HG02610 (cell line): ENCODE results near the gene TP53BP2.
A peak's percentile ranks its signal among the peaks of the same experiment; 100 is the strongest.

ENCODE experiments used
- ATAC-seq: cut with Tn5 transposase; IDR thresholded peaks from one replicate; pipeline ENCODE4 v1.9.1; 2021; ENCODE audit warnings: mild to moderate bottlenecking, moderate library complexity; ENCODE audit not compliant: unreplicated experiment

TP53BP2 gene

DNA sequence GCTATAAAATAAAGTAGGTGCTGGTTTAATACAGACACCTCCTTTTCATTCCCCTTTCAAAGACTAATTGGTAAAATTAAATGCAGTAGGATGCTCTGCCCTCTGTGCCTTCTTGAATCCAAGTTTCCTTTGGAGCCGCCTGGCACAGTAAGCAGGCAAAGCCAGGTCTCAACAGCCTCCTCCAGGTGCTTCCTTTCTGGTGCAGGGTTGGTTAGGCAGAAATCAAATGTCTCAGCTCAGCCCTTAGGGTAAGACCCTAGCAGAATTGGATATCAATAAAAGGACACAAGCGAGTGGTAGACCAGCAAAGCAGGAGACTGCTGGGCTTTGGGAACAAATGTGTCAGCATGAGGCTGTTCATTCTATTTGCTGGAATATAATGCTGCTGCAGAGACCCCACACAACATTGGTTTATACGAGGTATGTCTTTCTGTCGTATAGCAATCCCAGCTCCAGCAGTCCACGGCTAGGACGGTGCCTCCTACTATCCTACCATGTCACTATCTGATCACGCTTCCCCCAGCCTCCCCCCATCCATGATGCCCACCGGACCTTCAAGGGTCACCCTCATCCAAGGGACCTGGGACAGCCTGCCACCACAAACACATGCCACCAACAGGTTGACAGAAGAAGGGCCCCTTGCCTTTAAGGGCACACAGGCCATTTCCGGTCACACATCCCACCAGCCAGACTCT, 75.0 kb downstream of the TP53BP2 start:
- ATAC-seq, result no peak

DNA sequence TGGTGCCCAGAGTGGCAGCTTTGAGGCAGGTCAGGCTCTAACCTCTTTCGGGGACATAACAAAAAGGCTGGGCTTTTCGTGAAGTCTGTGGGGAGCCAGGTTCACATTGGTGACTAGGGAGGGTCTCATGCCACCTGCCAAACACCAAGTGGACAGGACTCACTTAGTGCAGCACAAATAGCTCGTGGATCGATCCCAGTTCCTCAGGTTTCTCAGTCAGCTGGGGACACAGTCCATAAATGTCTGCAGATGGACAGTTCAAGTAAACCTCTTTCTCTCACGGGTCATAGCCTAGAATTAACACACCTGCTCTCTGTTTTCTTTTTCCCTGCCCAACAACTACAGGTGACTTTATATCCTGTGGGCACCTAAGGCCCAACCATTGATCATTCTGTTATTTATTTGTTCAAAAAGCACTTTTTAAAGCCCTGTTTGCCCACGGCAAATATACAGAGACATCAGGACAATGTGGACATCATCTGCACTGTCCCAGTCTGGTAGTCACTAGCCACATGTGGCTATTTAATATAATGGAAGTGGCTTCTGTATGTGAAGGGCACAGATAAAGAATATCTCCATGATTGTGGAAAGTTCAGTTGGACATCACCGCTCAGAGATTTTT, 79.9 kb downstream of the TP53BP2 start:
- no peak for ATAC-seq

DNA sequence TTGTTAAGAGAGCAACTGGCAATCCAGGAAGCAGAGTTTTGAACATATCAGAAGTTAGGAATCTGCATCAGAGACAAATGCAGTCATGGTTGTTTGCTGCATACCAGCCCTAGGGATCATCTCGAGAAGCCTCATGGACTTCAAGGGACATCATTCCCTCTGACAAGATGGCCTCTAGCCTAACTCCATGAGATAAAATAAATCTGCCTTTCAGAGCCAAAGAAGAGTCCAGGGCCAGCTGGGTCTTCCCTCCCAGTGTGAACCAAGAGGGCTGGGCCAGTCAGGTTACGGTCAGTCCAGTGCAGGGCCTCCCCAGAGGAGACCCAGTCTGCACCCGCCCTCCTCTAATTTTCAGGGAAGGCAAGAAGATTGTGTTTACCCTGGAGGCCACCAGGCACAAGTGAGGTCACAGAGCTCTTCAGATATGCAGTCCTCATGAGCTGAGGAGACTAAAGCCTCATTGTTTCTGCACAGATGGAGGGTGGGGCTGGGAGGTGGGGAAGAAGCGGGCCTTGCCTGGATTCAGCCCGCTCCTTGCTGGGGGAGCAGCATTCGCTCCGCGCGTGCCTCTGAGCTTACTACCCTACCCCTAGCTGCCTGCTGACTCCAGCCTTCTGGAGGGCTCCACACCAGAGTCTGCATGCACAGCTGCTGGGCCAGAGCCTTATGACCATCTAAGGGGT, 80.6 kb downstream of the TP53BP2 start:
- ATAC-seq, result no peak

DNA sequence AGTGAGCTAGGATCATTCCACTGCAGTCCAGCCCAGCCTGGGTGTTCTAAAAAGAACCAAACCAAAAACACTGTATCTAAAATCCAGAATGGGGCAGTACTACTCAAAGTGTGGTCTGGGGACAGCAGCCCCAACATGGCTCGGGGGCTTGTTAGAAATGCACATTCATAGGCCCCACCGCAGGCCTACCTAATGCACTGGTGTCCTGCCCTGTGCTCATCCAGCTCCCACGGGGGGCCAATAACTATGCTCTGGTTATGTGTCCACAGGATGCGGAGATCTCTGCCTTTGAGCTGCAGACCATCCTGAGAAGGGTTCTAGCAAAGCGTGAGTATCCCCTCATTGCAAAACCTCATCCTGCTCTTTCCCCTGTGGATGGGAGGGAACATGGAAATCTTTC, 81.9 kb downstream of the TP53BP2 start:
- no peak for ATAC-seq

DNA sequence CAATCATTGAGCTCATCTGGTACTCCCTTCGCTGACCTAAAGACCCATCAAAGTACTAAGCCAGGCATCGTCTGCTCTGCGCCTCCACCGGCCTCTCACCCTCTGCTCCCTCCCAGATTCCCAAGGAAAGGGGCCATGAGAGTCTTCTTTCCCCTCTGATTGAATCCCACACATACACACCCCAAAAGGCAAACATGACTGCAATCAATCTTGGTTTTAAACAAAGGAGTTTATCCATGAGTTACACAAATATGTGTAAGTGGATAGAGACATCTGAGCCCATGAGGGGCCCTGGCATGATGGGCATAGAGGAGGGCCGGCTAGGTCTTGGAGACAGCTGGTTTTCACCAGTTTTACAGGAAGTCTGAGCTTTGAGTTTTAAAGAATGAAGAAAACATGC, 82.5 kb downstream of the TP53BP2 start:
- no peak for ATAC-seq

DNA sequence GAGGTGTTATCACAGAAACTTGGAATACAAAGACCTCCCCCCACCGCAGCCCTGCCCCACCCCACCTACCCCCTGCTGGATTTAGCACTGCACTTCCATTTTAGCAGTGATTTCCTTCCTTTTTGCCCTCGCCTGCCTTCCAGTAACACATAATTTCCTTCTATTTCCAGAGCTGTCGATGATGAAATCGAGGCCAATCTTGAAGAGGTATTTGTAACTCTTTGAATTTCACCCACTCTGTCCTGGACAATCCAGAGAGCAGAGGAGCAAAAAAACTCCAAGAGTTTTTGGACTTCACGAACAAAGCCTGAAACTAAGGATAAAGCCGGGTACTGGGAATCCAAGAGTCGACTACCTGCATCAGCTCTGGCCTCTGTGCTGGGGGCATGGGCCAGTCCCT, 84.3 kb downstream of the TP53BP2 start:
- no peak for ATAC-seq

DNA sequence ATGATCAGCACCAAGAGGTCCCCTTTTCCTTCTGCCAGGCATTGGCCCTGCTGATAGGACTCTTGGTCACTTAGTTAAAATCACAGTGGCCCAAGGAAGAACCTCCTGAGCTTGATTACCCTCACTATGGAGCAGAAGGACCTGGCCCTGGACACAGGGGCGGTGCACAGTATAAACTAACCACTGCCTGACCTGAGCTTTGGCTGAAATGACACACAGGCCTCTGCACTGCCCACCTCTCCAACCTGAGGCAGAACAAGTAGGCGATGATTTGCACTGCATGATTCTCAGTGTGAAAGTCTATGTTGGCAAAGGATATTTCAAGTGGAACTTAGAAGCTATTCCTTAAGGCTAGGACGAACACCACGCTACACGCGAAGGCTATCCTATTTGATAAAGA, 84.9 kb downstream of the TP53BP2 start:
- ATAC-seq, result no peak

DNA sequence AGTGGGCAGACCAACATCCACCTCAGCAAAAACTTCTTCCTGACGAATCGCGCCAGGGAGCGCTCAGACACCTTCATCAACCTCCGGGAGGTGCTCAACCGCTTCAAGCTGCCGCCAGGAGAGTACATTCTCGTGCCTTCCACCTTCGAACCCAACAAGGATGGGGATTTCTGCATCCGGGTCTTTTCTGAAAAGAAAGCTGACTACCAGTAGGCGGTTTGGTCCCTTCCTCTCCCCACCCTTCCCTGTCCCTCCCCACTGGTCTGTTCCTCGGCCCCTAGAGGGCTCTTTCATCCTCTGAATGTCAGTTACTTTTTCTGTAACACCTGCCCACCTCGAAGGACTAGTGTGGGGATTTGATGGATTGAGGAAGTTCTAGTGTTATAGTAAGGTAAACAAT, 86.5 kb downstream of the TP53BP2 start:
- no peak for ATAC-seq

DNA sequence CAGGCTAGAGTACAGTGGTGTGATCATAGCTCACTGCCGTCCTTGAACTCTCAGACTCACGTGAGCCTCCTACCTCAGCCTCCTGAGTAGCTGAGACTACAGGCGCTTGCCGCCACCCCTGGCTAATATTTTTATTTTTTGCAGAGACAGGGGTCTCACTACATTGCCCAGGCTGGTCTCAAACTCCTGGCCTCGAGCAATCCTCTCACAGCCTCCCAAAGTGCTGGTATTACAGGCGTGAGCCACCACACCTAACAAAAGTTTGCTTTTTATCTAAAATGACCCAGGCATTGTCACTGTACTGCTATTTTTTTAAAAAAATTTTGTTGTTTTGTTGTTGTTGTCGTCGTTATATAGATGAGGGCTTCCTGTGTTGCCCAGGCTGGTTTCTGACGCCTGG, 87.0 kb downstream of the TP53BP2 start:
- ATAC-seq, result no peak

DNA sequence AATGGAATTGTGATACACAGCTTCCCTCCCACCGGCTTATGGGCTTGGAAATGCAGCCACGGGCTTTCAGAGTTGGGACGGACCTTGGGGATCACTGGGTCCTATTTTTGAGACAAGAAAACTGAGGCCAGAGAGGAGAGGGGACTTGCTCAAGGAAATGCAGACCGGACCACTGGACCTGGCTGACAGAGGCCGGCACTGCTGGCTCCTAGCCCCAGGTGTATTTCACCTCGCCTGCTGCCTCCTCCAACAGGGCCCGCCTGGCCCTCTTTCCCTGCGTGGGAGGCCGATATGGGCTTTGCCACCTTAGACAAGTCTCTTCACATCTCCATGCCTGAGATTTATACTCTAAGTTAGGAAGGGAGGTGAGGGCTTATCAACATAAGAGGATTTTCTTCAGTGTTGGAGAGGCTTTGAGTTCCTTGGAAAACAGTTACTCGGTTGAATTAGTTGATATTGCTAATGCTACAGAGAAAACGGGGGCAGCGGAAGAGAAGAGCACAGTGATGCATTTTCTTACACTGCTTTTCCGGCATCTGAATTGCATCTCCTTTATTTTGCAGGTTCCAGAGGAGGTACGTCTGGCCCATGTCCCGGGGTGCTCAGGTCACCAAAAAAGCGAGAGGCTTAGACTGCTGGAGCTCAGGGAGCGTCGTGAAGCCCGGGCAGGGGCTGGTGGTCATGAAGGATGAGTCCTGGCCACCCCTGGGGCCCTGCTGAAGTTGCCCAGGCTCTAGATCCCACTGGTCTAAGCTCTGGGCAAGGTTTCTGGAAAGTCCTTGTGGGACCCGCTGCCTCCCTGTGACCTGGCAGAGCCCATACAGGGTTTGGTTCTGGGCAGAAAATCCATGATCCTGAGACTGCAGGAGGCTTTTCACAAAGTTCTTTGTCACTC, 88.7 kb downstream of the TP53BP2 start:
- no peak for ATAC-seq

DNA sequence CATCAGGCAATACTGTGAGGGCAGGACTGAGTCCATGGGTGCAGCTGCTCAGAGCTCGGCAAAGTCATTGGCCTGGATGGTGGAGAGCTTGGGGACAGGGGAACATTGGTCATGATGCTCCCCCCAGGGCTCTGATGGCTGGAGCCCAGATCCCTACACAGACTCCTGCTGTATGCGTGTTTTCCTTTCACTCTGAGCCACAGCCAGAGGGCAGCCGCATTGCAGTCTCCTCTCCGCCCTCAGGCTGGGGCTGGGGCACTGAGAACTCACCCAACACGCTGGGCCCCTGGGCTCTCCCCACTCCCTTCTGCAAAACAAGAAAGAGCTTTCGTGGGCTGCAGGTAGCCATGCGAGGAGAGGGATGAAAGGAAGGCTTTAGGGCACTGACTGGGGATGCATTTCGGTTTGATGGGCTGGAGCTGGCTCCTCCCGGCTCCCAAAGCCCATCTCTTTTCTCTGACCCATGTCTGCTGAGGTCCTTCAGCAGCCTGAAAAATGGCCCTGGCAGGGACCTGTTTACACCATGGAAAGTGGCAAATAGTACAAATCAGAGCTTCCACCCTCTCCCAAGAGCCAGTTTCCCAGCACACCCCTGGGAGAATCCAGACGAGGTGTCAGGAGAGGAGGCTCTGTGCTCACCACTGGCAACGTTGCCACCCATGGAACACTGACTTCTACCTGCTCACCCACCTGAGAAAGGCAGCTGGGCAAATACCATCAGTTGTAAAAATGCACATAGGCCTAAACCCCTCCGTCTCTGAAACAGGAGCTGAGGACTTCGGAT, 89.6 kb downstream of the TP53BP2 start:
- ATAC-seq, result no peak

DNA sequence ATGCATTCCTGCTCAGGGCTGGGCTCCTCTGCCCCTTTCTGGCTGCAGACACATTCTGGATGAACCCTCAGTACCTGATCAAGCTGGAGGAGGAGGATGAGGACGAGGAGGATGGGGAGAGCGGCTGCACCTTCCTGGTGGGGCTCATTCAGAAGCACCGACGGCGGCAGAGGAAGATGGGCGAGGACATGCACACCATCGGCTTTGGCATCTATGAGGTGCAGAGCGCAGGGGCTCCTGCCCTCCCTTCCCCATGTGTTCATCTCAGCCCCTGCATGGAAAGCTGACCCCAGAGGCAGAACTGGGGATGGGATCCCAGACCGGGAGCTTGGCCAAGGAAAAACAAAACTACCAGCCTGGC, 90.3 kb downstream of the TP53BP2 start:
- ATAC-seq, result no peak

DNA sequence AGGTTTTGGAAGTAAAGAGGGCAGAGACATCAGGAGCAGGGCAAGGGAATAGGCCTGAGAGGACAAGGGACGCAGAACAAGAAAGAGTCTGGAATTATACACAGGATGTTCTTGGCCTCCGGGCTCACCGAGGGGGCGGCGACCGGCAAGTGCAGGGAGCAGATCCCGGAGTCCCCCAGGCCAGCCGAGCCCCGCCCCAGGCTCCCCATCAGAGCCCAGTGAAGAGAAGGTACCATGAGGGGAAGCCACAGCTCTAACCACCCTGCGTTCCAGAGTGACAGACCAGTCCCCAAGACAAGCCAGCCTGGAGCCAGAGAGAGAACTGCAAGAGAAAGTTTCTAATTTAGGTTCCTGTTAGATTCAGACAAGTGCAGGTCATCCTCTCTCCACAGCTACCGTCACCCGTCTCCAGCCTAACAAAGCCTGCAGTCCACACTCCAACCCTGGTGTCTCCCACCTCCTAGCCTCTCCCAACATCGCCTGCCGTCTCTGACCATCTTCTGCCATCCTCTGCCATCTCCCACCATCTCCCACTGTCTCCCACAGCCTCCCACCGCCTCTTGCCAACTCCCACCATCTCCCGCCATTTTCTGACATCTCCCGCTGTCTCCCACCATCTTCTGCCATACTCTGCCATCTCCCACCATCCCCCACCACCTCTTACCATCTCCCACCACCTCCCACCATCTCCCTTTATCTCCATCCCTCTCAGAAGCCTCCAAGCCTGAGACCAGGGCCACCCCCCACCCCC, 90.9 kb downstream of the TP53BP2 start:
- no peak for ATAC-seq

DNA sequence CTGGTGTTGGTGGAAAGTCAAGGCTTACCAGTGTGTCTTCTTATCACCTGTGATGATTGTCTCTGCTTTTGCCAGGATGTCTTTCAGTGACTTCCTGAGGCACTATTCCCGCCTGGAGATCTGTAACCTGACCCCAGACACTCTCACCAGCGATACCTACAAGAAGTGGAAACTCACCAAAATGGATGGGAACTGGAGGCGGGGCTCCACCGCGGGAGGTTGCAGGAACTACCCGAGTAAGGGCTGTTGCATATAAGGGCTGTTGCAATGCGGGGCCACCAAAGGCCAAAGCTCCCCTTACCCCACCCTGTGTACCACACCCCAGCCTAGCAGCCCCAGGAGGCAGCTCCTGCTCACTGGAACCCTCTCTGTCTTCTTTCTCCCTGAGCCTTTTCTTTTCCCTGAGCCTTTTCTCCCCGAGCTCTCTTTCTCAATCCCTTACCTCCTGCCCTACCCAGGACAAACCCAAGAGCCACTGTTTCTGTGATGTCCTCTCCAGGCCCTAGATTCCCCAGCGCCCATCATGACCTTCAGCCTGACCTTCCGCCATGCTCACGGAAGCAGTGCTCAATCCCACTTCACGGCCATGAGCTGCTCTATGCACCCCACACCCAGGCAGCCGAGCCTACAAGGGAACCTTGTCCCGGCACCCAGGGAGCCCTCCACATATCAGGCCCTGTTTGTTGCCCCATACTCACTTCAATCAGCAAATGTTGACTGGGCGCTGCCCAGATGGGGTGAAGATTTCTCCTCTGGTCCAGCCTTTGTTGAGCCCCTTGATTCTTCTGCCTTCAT, 92.8 kb downstream of the TP53BP2 start:
- ATAC-seq, result no peak

DNA sequence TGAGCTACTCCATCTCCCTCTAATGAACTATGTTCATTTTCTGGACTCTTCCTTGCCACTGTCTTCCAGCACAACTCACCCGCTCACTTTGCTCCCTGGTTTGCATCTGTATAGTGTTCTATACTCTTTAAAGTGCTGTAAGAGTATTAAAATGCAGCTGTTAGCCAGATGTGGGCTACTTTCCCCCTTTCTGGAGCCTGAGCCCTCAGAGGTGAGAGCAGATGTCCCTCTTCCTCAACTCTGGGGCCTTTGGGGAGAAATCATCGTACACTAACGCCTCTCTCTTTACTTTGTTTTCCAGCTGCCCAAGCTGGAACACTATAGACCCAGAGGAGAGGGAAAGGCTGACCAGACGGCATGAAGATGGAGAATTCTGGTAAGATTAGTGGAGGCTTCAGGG, 94.1 kb downstream of the TP53BP2 start:
- no peak for ATAC-seq

DNA sequence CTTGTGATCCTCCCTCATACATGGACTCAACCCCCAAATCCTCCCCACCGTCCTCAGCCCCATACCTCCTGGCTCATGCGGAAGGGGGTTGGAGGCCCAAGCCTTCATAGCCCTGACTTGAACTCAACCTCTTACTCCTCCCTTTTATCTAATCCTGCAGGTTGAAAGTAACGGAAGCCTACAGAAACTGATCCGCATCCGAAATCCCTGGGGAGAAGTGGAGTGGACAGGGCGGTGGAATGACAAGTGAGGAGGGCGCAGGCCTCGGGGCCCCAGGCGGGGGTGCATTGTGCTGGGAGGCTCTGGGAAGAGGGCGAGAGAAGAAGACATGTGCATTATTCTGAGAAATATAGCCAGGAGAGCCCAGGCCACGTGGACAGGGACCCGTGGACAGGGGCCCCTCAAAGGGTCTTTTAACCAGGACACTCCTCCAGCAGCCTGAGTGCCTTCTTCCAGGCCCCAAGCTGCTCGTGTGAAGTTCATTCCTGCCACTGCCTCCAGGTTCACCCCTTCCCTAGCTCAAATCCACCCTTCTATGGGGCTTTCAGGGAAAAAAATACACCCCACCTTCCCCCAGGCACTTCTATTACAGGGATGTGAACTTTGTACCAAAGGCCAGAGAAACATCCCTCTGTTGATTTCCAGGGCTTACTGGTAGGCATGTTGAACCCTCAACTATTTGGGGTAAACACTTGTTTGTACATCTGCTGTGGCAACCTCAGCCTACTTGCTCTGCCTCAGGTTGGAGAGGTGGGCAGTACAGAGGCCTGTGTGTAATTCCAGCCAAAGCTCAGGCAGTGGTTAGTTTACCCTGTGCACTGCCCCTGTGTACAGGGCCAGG, 94.8 kb downstream of the TP53BP2 start:
- ATAC-seq, result no peak

DNA sequence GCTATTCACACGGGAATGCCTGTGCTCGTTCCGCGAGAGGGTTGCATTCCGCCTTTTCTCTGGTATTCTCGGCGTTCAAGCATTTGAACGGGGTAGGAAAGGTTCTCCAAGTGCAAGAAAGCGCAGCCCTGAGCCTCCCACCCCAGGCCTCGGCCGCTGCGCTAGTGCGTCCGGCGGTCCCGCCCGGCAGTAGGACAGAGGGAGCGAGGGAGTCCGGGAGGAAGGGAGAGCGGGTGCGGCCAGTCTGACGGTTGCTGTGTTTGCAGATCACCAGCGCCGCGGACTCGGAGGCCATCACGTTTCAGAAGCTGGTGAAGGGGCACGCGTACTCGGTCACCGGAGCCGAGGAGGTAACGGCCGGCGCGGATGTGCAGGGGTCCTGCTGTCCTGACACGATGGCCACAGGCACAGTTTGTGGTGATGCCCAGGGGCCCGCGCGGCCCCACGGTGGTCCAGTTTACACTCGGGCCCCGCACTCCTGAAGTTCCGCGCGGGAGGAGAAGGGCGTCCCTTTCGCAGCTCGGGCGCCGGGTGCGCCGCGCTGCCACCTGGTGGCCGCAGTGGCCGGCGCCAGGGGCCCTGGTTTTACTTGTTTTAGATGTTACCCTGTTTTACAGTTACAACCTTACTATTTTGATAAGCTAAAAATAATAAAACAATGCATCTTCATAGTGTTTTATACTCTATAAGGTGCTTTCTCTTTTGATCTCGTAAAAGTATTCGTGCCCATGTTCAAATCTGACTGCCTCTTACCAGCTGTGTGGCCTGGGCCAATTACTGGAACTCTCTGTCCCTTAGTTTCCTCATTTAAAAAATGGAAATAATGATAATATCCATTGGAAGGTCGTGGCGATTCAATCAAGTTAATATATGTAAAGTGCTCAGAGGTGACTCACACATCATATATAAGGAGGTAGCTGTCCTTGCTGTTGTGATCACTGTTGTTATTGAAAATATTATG, 96.7 kb downstream of the TP53BP2 start:
- peak; percentile 74 for ATAC-seq
